Lung microvascular endothelial cell (primary cell): ENCODE data around the gene ADD1. TPM values are rescaled to one million over a fixed set of nuclear protein-coding genes. Genes with fewer than 3 reads are reported as not detected.

ENCODE experiments used
- DNase-seq, 2 donors: peaks; one replicate each; pipeline versions ENCODE4 v3.0.0 to v3.0.0-alpha.2; 2010; ENCODE audit warnings: low read depth in 2 of 2
- total RNA-seq: library from RNA; depleted of rRNA; stranded (reverse); fragments of >200 nt; gene quantifications from 2 replicates; pipeline ENCODE4 v1.2.1, GENCODE V29; 2014

ADD1 gene
- total RNA-seq, 1 donor from 2014 or later = 156 TPM

DNA sequence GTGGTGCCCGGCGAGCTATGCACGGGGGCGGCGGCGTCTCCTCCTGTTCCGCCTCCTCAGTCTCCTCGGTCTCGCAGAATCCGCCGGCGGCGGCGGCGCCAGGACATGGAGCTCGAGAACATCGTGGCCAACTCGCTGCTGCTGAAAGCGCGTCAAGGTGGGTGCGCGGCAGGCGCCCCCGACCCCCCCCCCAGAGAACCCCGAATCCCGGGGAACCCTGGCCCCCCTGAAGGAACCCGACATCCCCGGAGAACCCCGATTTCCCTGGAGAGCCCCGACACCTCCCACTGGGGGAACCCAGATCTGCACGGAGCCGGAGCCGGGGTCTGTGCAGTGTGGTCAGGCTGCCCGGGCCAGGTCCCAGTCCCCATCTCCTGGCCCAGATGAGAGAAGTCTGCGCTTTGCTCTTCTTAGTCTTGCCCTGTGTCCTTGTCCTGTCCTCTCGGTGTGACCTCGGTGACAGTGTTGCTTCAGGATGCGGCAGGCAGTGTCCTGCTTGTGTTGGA is 120.4 kb downstream of the ADD1 start:
- peak; percentile 22 to 68 for DNase-seq

DNA sequence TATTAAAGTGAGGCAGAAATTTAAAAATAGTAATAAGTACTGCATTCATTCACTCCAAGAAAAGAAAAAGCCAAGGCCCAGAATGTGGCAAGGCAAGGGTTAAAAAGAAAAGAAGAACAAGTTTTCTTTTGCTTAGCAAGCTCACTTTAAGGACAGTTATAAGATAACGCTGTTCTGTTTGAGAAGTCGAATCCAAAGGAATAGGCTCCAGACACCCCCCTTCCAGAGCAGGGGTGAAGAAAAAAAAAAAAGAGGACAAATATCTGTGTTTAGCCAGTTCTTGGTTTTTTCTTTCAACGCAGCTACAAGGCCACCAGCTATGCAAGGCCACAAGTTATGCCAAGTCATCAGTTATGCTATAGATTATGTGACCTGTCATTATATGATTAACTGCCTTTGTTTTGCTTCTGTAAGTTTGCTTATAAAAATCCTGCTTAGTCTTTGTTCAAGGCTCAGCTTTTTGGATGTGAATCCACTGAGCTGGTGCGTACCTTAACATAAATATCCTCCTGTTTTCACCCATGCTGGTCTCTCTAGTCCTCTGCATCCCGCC is 121.1 kb downstream of the ADD1 start:
- DNase-seq = no peak

DNA sequence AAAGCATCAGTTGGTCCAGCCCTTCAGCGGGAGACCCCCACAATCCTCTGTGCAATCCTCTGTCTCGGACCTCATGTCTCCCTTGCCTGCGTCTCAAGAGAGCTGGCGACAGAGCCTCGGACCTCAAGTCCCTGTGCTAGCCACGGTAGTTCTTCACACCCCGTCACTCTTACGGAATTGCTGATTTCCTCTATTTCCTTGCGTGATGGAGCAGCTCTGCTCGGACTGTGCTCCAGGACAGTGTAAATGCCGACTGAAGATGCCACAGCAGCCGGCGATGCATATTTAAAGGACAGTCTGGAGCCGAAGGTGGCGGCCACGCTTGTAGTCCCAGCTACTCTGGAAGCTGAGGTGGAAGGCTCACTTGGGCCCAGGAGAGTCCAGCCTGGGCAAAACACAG is 121.6 kb downstream of the ADD1 start:
- no peak for DNase-seq

DNA sequence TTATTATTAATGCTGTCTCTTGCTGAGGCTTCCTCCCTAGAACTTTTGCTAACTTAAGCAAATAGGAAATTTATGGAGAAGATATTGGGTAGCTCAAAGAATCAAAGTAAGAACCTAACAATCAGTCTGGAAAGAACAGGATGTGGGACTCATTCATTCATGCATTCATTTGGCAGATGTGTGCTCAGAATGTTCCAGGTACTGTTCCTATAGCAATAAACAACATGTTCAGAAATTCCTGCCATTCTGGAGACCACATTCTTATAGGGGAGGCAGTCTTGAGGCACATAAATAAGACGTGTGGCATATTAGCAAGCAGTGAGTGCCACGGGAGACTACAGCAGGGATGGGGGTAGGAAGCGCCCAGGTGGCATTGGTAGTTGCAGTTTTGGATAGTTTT is 124.7 kb downstream of the ADD1 start:
- DNase-seq = peak in 1 of 2 donors; percentile 52

DNA sequence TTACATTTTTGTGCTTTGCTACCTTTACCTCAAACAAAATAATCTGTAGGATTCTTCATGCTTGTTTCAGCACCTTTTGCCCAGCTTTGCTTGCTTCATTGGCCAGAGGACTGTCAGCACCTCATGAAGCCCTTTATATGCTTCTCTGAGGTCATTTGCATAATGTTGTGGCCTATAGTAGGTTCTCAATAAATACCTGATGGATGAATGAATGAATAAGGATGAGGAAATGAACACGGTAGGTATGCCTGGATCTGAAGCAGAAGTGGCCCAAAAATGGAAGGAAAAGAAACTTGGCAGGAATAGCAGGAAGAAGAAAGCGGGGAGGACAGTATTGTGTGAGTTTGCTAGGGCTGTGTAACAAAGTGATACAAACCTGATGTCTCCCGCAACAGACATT is 127.6 kb downstream of the ADD1 start:
- no peak for DNase-seq

DNA sequence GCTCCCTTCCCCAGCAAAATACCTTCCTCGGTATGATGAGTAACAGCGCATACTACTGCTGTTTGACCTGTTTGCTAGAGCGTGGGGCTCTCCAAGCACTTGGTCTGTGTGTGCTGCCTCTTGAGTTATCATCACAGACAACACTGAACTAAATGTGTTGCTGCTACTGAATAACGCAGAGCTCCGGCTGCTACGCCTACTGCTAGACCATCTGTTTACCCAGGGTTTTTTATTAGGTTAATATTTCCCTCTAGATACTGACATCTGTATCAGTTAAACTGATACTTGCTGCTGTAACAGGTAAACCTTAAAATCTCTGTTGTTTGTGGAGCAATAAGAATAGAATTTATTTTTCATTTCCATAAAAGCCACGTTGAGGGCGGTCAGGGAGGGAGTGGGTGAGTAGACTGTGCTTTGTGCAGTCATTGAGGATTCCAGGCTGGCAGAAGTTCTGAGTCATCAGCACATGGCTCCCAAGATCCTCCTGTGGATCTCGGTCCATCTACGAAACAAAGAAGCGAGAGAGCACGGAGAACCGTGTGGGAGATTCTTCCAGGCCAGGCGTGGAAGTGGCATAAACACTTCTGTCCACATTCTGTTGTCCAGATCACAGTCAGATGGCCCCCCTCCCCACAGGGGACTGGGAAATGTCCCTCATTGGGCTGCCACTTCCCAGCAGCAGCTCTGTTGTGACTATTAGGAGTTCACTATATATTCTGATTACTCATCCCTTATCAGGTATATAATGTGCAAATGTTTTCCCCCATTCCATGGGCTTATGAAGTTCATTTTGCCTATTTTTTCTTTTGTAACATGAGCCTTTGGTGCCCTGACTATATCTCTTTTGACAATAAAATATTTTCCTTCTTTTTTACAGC is 133.8 kb downstream of the ADD1 start:
- peak in 1 of 2 donors; percentile 53 for DNase-seq

Other genes with a start within 250 kb of the ADD1 start
- gene TNIP2, start 87.5 kb upstream of the ADD1 start, total RNA-seq = 58.4 and 70.6 TPM in 2 replicates
- gene SH3BP2, start 50.8 kb upstream of the ADD1 start, total RNA-seq = 12.2 and 14.5 TPM in 2 replicates
- 14.6 and 16.1 TPM in 2 replicates for gene NOP14, start 119.6 kb downstream of the ADD1 start, total RNA-seq
- 1.3 and 3.0 TPM in 2 replicates for gene GRK4, start 119.7 kb downstream of the ADD1 start, total RNA-seq
- gene HTT-AS, start 230.7 kb downstream of the ADD1 start, total RNA-seq = not detected in 2 replicates
- 26.6 and 34.3 TPM in 2 replicates for gene HTT, start 230.8 kb downstream of the ADD1 start, total RNA-seq